NCI-H774 (cell line): ENCODE data around the gene GJA1.
"Not testable (repeated sequence)": the region's sequence is repeated elsewhere in the genome, so short reads cannot be mapped to it uniquely, and the experiment has no call there.

Source experiments
- DNase-seq: peaks from one replicate; lab custom pipeline; 2025; lab: John Stamatoyannopoulos, UW

The GJA1 gene

DNA sequence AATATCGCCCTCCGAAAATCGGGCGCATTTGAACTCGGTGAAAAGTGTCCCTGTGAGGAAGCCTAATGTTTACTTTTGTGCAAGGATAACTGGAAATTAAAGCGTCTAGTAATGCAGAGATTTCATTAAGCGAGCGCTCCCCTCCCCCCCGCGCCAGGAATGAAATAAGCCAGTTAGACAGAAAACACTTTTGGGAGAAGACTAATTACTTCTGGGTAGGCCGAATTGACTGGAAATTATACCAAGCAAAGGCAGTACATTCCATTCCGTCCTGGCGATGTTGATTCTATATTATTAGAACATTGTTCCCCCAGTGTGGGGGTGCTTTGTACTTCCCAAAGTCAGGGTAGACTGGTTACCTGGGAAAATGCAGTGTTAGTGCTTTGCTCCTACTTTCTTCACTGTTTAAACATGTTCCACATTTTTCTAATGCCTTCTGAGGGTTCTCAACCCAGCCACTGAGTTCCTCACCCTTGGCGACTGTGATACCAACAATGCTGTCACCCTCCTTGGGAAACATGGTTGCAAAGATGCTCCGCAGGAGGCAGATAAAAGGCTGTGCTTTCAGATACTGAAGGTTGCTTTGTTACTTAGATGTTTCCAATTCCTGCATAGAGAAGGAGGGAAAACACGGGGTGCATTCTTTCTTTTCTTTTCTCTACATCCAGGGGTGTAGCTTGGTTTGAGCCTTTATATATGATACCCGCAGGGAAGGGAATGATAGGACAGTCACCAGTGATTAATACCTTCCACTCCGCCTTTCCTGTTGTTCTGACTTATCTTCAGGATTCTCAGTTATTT is 2.6 kb downstream of the GJA1 start:
- no peak for DNase-seq

DNA sequence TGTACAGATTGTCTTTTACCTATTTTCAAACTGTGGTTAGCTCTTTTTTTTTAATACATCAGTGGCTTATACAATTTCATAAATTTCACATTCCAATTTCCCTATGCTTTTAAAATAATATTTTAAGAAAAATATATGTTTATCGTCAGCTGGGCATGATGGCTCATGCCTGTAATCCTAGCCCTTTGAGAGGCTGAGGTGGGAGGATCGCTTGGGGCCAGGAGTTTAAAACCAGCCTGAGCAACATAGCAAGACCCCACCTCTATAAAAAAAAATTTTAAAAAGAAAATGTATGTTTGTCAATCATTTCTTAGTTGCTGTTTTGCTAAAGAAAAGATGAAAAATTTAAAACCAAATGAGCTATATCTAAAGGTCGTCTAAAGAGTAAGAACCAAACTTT is 3.4 kb downstream of the GJA1 start:
- DNase-seq, result no peak

DNA sequence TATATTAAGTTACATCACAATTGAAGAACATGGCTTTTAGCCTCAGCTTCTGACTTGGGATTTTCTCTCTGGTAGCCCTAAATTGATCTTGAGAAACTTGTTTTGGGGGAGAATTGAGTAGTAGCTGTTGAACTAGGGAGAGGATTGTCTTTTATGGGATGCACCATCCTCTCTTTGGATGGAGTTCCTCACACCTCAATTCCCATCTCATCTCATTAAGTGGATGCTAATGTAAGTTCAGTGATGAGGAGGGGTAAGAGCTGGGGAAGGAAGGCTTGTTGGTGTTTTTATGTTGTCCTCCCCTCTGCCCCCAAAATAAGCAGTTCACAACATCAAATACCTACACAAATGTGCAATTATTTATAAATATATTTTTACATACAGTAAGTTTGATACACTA is 4.0 kb downstream of the GJA1 start:
- DNase-seq, result no peak

GRCh38 chr6:121439926-121440325 is 4.5 kb downstream of the GJA1 start:
- DNase-seq, result no peak

DNA sequence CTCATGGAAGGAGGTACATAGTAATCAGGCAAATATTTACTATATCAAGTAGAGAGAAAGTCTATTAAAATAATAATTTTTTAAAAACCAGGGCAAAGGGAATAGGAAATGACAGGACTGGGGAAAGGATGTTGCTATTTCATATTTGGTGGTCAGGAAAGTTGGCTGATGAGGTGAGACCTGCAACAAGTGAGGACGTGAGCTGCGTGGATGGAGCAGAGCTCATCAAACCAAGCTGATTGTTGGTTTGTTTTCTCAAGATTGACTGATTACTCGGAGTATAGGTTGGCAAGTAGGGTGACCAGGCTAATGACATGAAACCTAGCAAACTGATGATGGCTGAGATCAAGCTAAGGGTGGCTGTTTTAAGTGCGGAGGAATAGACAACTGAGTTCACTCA is 6.0 kb downstream of the GJA1 start:
- no peak for DNase-seq

- DNase-seq, result no peak
Measured at GRCh38 chr6:121442576-121442975, 7.1 kb downstream of the GJA1 start.

GRCh38 chr6:121443971-121444541 is 8.6 kb downstream of the GJA1 start:
- DNase-seq, result no peak

DNA sequence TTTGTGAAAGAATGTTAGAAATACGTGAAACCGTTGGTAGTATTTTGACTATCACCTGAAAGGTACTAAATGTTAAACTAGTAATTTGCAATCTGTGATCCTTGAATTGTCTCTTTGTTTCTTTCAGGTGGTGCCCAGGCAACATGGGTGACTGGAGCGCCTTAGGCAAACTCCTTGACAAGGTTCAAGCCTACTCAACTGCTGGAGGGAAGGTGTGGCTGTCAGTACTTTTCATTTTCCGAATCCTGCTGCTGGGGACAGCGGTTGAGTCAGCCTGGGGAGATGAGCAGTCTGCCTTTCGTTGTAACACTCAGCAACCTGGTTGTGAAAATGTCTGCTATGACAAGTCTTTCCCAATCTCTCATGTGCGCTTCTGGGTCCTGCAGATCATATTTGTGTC is 11.3 kb downstream of the GJA1 start:
- DNase-seq, result not testable (repeated sequence)

- DNase-seq, result not testable (repeated sequence)
Measured at GRCh38 chr6:121447746-121448145, 12.3 kb downstream of the GJA1 start.

DNA sequence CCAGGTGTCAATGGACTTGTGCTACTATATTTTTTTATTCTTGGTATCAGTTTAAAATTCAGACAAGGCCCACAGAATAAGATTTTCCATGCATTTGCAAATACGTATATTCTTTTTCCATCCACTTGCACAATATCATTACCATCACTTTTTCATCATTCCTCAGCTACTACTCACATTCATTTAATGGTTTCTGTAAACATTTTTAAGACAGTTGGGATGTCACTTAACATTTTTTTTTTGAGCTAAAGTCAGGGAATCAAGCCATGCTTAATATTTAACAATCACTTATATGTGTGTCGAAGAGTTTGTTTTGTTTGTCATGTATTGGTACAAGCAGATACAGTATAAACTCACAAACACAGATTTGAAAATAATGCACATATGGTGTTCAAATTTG is 13.1 kb downstream of the GJA1 start:
- not testable (repeated sequence) for DNase-seq

GRCh38 chr6:121449331-121449730 is 13.9 kb downstream of the GJA1 start:
- DNase-seq, result no peak

DNA sequence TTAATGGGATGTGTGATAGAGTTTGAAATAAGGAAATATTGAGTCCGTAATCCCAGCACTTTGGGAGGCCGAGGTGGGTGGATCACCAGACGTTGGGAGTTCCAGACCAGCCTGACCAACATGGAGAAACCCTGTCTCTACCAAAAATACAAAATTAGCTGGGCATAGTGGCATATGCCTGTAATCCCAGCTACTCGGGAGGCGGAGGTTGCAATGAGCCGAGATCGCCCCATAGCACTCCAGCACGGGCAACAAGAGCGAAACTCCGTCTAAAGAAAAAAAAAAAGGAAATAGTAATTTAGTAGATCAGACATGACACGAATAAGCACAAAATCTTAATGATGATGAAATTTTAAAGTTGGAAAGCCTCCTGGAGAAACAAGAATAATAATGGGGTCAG is 14.8 kb downstream of the GJA1 start:
- DNase-seq, result no peak

DNA sequence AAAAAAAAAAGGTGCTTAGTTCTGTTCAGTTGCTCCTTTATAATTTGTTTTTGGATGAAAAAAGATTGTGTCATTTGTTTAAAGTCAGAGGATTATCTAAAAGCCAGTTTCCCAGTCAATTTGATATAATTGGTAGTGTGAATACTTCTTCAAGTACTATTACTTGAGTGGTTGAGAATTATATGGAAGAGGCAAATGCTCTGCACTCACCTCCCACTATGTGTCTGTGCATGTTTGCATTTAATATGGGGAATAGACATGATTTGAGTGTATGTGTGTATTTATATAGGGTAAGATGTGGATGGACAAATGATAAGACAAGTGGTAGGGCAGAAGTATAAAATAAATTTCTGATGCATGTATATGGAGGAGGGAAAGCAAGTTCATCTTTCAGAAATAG is 15.8 kb downstream of the GJA1 start:
- no peak for DNase-seq

- no peak for DNase-seq
Measured at GRCh38 chr6:121453191-121453590, 17.7 kb downstream of the GJA1 start.

- DNase-seq, result no peak
Measured at GRCh38 chr6:121460170-121460569, 24.7 kb downstream of the GJA1 start.

- DNase-seq, result no peak
Measured at GRCh38 chr6:121463087-121463486, 27.6 kb downstream of the GJA1 start.

DNA sequence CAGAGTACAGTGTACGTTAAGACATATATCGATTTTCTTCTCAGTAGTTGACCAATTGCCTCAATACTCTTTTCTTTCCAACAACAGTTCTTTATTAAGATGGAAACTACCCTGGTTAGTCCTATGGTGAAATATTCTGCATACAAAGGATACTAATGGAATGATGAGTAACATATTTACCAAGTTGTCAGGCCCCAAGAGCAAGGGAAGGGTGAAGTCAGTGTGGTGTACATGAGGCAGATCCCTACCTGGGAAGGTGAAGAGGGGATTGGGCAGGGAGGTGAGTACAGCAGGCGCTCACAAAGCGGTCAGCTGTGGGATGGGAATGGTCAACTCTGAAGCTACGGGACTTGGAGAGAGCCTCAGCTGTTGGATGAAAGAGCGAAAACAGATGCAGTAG is 29.7 kb downstream of the GJA1 start:
- DNase-seq, result no peak

DNA sequence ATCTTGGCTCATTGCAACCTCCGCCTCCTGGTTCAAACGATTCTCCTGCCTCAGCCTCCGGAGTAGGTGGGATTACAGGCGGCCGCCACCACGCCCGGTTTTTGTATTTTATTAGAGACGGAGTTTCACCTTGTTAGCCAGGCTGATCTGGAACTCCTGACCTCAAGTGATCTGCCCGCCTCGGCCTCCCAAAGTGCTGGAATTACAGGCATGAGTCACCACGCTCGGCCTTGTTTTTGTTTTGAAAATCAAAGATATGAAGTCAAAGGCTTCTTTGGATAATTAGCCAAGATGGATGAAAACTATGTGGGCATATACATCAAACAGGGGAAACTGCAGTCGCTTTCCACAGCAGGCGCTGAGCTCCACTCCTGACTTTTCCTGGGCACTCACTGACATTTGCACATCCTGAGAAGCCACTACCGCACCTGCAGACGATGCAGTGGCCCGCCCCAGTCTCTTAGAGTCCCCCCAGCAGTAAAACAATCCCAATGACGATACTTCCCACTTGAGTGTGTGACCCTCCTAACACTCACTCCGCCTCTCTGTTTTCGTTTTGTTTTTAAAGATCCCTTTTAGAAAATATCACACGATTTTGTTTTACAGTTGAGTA is 44.1 kb downstream of the GJA1 start:
- DNase-seq, result no peak

DNA sequence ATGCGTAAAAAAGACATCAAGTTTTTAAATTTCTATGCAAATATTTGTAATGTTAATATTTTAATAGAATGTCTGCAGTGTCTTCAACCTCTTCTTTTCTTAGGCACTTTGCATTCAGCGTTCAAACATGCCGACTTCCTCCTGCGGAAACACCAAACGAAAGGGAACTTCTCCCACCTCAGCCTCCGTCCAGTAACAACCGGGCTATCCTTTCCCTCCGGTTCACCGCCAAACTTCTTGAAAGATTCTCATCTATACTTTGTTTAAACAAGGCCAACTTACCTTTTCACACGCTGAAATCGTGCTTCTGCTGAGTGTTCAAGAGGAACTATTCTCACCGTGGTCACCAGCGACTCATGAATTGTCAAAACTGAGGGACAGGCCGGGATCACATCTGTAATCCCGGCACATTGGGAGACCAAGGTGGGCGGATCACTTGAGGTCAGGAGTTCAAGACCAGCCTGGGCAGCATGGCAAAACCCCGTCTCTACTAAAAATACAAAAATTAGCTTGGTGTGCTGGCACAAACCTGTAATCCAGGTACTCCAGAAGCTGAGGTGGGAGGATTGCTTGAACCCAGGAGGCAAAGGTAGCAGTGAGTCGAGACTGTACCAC is 44.8 kb downstream of the GJA1 start:
- no peak for DNase-seq

- DNase-seq, result no peak
Measured at GRCh38 chr6:121482004-121482693, 46.7 kb downstream of the GJA1 start.

- no peak for DNase-seq
Measured at GRCh38 chr6:121482751-121483150, 47.3 kb downstream of the GJA1 start.

DNA sequence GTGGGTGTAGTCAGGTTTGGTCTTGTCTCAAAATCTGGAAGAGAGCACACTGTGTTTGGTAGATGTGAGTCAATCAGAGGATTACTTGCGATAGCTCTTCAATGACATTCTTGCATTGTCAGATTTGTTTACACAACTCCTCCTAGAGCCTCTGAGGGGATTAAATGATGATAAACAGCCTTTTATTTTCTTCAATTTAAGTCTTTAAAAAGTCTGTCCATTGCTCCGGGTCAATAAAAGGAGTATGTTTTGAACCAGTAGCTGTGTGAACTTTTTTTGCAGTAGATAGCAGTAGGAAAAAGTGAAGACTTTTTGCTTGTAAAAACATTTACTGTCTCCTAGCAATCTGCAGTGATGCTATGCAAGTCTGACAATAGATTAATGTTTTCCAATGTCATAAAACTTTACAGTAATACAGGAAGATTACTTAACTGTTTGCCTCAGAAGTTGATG is 49.9 kb downstream of the GJA1 start:
- DNase-seq, result no peak
